PFSK-1 (cell line): ENCODE data around the gene ENTPD5.

Source experiments
- POLR2AphosphoS5 ChIP-seq: IDR thresholded peaks from 2 replicates; pipeline ENCODE4 v1.6.1; 2012; ENCODE audit warnings: low read depth, mild to moderate bottlenecking, control low read depth, low read length, moderate library complexity
- SIN3A ChIP-seq: IDR thresholded peaks from 2 replicates; pipeline ENCODE4 v1.6.1; 2012; ENCODE audit warnings: mild to moderate bottlenecking, low read length, moderate library complexity, borderline replicate concordance; ENCODE audit not compliant: insufficient read depth

GRCh38 chr14:74048281-74048680 is 29.2 kb upstream of the ENTPD5 start:
- no peak for TF ChIP-seq SIN3A
- no peak for TF ChIP-seq POLR2AphosphoS5
